Measurements from ENCODE around the gene SPATA6. TPM values are rescaled to one million over a fixed set of nuclear protein-coding genes. Genes with fewer than 3 reads are reported as not detected.

Gene SPATA6
- total and polyA plus RNA-seq, 2 of the 13 experiments (the other 11 are each of a cell fraction or from before 2014, with no cell fraction given) = 0.81 to 3.3 TPM

- TF ChIP-seq MYPOP (CRISPR knock-in tag; IDR thresholded peaks at IDR 0.05) (no peak), DPF2 (CRISPR knock-in tag; IDR thresholded peaks at IDR 0.05; ENCODE audit: borderline replicate concordance, low read depth) (peak; percentile 39; the same call in 1 of the 2 replicates), PPARG (CRISPR knock-in tag; conservative IDR thresholded peaks at IDR 0.05) (peak; percentile 95), DMAP1 (CRISPR knock-in tag; IDR thresholded peaks at IDR 0.05) (0 out of 2 replicates have a peak, but pooled peaks have one; percentile 25), ZNF549 (CRISPR knock-in tag; IDR thresholded peaks at IDR 0.05) (peak; percentile 95; the same call in 1 of the 2 replicates), ZFY (CRISPR knock-in tag; IDR thresholded peaks at IDR 0.05) (peak; percentile 44), ZNF552 (CRISPR knock-in tag; IDR thresholded peaks at IDR 0.05; ENCODE audit: borderline replicate concordance) (no peak), FOXP1 (IDR thresholded peaks at IDR 0.05) (no peak), FOXP1 (CRISPR knock-in tag; IDR thresholded peaks at IDR 0.05) (no peak), ZNF607 (CRISPR knock-in tag; IDR thresholded peaks at IDR 0.05; ENCODE audit: borderline replicate concordance) (no peak), THRA (CRISPR knock-in tag; IDR thresholded peaks at IDR 0.05; ENCODE audit: borderline replicate concordance) (0 out of 2 replicates have a peak, but pooled peaks have one; percentile 28), MED13 (CRISPR knock-in tag; IDR thresholded peaks at IDR 0.05) (no peak), ZFP90 (CRISPR knock-in tag; IDR thresholded peaks at IDR 0.05; ENCODE audit: borderline replicate concordance) (no peak), UBTF (CRISPR knock-in tag; IDR thresholded peaks at IDR 0.05) (no peak), POLR2G (IDR thresholded peaks at IDR 0.05; ENCODE audit: low read depth, low read length) (peak; percentile 49; the same call in 1 of the 2 replicates), ZNF180 (CRISPR knock-in tag; IDR thresholded peaks at IDR 0.05; ENCODE audit: borderline replicate concordance, low read depth) (no peak), XRCC5 (optimal IDR thresholded peaks at IDR 0.05; ENCODE audit: low read length) (peak; percentile 15), PHF5A (CRISPR knock-in tag; IDR thresholded peaks at IDR 0.05; ENCODE audit: low read depth, unreplicated experiment) (no peak), CTCF (CRISPR knock-in tag; IDR thresholded peaks at IDR 0.05) (no peak), TEAD3 (CRISPR knock-in tag; optimal IDR thresholded peaks at IDR 0.05; ENCODE audit: borderline replicate concordance) (peak; percentile 89), SIN3B (IDR thresholded peaks at IDR 0.05; ENCODE audit: low read length) (no peak)
- TF ChIP-seq, protein P1, sequence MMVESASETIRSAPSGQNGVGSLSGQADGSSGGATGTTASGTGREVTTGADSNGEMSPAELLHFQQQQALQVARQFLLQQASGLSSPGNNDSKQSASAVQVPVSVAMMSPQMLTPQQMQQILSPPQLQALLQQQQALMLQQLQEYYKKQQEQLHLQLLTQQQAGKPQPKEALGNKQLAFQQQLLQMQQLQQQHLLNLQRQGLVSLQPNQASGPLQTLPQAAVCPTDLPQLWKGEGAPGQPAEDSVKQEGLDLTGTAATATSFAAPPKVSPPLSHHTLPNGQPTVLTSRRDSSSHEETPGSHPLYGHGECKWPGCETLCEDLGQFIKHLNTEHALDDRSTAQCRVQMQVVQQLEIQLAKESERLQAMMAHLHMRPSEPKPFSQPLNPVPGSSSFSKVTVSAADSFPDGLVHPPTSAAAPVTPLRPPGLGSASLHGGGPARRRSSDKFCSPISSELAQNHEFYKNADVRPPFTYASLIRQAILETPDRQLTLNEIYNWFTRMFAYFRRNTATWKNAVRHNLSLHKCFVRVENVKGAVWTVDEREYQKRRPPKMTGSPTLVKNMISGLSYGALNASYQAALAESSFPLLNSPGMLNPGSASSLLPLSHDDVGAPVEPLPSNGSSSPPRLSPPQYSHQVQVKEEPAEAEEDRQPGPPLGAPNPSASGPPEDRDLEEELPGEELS (CRISPR knock-in tag; IDR thresholded peaks at IDR 0.05) = peak; percentile 50
Observed at GRCh38 chr1:48493970-48494769, 22.2 kb upstream of the SPATA6 start (continued).

All from HepG2 (cell line).